Mucosa of rectum (tissue), 2 donors: ENCODE data around the gene MTX1.
"Not testable (repeated sequence)": the region's sequence is repeated elsewhere in the genome, so short reads cannot be mapped to it uniquely, and the experiment has no call there.

Experiments used
- H3K27ac ChIP-seq, 2 donors: one replicate each; pipeline ENCODE4 v1.7.0; 2013; ENCODE audit warnings: inconsistent platforms in 2 of 2, low read depth in 2 of 2, low read length in 2 of 2
- H3K27me3 ChIP-seq, 2 donors: one replicate each; pipeline ENCODE4 v1.7.0; 2013; ENCODE audit warnings: low read length in 2 of 2; ENCODE audit not compliant: control insufficient read depth in 2 of 2, insufficient read depth in 2 of 2
- H3K36me3 ChIP-seq, 2 donors: one replicate each; pipeline ENCODE4 v1.7.0; 2013; ENCODE audit warnings: low read length in 2 of 2; ENCODE audit not compliant: control insufficient read depth in 2 of 2, insufficient read depth in 2 of 2
- H3K4me1 ChIP-seq, 2 donors: one replicate each; pipeline ENCODE4 v1.7.0; 2013; ENCODE audit warnings: low read length in 2 of 2, mild to moderate bottlenecking in 1 of 2; ENCODE audit not compliant: control insufficient read depth in 2 of 2, insufficient read depth in 2 of 2
- H3K4me3 ChIP-seq, 2 donors: one replicate each; pipeline ENCODE4 v1.7.0; 2013; ENCODE audit warnings: low read length in 2 of 2
- H3K9ac ChIP-seq, 2 donors: one replicate each; pipeline ENCODE4 v1.7.0; 2013; ENCODE audit warnings: low read length in 2 of 2, low read depth in 1 of 2, mild to moderate bottlenecking in 1 of 2
- H3K9me3 ChIP-seq, 2 donors: one replicate each; pipeline ENCODE4 v1.7.0; 2013; ENCODE audit warnings: low read length in 2 of 2; ENCODE audit not compliant: control insufficient read depth in 2 of 2
- donor health status: healthy.
- donor health status: Normal muscosa, but diverticular disease.

Gene MTX1

DNA sequence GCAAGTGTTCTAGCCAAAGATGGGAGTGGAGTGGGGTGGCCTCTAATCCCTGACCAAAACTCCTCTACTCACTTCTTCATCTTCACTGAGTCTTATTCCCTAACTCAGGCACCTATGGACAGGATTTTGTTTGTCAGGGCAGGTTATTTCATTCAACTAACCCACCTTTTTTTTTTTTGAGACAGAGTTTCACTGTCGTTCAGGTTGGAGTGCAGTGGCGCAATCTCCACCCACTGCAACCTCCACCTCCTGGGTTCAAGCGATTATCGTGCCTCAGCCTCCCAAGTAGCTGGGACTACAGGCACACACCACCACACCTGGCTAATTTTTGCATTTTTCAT, 40.4 kb upstream of the MTX1 start:
- H3K4me3 ChIP-seq, H3K9ac ChIP-seq: not testable (repeated sequence)

DNA sequence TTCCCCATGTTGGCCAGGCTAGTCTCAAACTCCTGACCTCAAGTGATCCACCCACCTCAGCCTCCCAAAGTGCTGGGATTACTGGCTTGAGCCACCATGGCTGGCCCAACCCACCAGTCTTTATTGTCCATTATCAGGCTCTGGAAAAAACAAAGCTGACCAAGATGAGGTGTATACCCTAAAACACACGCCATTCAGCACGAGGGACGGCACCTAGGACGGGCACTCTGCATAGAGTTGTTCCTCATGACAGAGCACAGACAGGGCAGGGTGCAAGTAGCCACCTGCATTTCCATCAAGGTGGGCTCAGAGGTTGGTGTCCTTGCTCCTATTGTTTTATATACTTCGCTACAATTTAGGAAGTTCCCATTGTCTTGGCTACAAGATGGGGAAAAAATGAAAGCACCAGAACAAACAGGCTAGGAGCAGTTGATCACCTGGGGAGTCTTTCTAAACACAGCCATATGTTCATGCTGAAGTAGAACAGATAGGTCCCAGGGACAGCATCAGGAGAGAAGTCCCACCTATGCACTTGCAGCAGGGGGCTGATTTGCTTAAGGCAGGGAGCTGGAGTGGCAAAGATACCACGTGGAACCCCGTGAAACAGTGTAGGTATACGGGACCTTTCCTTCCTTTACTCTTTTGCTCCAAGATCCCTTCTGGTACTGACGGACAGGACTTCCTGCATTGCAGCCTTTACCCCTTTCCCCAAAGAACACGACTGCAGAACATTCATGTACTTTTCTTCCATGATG, 39.9 kb upstream of the MTX1 start:
- H3K4me1 ChIP-seq: peaks cover 14 to 18% of the 10 kb centered on the region in 2 donors
- H3K4me3 ChIP-seq: no peak overlapping the region
- H3K9ac ChIP-seq: no peak overlapping the region
- no peak overlapping the region for H3K27ac ChIP-seq
- H3K27me3 ChIP-seq: no peaks in the 10 kb centered on the region
- no peaks in the 10 kb centered on the region for H3K9me3 ChIP-seq
- peaks cover 13 to 16% of the 10 kb centered on the region in 2 donors for H3K36me3 ChIP-seq

More for the DNA sequence above, 40.4 kb upstream of the MTX1 start:
- Histone ChIP-seq H3K4me1 (peaks cover 14 to 18% of the 10 kb centered on the region in 2 donors), H3K36me3 (peaks cover 13 to 16% of the 10 kb centered on the region in 2 donors)
- H3K27me3 ChIP-seq, H3K27ac ChIP-seq, H3K9me3 ChIP-seq: not testable (repeated sequence)

DNA sequence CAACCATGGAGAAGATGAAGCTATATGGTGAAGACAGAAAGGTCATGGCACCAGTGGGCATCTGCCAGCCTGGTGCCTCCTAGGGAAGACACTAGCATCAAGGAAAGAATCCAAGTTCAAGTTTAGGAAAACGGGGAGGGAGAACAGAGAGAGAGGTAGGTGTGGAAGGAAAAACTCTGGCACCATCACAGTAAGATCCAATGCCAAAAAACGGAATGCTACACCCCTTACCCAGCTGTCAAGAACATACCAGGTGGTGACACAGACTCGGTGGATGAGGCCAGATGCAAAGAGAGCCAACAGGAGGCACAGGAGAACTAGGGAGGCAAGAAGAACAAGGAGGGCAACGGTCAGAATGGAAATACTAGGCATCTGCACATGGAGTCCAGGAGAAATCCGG, 39.0 kb upstream of the MTX1 start:
- peaks cover 14 to 21% of the 10 kb centered on the region in 2 donors for H3K4me1 ChIP-seq
- H3K36me3 ChIP-seq: peaks cover 13 to 16% of the 10 kb centered on the region in 2 donors
- no peak overlapping the region for H3K4me3 ChIP-seq

DNA sequence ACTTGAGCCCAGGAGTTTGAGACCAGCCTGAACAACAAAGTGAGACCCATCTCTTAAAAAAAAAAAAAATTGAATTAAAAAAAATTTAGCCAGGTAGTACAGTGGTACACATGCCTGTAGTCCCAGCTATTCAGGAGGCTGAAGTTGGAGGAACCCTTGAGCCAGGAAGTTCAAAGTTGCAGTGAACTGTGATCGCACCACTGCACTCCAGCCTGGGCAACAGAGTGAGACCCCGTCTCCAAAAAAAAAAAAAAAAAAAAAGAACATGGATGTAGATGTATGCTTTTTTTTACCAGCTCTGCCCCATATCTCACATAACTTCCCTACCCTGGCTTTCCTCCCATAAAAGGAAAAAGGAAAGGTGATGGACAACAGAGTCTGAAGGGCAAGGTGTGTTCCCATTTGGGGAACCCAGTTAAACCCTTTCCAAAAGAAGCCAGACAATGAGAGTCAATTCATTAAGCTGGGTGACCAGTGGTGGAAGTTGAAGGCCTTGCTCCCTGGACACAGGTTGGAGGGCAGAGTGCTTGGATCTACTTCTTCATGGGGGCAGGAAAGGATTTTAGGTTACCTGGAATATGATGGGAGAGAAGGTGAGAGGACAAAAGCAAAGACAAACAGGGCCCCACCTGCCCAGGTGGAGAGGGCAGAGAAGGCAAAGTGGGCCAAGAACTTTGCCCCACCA, 38.3 kb upstream of the MTX1 start:
- Histone ChIP-seq H3K9me3 (no peaks in the 10 kb centered on the region), H3K4me1 (peaks cover 14 to 21% of the 10 kb centered on the region in 2 donors), H3K9ac (no peak overlapping the region), H3K36me3 (peaks cover 13 to 16% of the 10 kb centered on the region in 2 donors), H3K4me3 (no peak overlapping the region), H3K27ac (no peak overlapping the region), H3K27me3 (peaks cover 0 to 3% of the 10 kb centered on the region in 2 donors)

More for the DNA sequence above, 39.0 kb upstream of the MTX1 start:
- Histone ChIP-seq H3K9ac (no peak overlapping the region), H3K27me3 (peaks cover 0 to 3% of the 10 kb centered on the region in 2 donors), H3K27ac (no peak overlapping the region), H3K9me3 (no peaks in the 10 kb centered on the region)

DNA sequence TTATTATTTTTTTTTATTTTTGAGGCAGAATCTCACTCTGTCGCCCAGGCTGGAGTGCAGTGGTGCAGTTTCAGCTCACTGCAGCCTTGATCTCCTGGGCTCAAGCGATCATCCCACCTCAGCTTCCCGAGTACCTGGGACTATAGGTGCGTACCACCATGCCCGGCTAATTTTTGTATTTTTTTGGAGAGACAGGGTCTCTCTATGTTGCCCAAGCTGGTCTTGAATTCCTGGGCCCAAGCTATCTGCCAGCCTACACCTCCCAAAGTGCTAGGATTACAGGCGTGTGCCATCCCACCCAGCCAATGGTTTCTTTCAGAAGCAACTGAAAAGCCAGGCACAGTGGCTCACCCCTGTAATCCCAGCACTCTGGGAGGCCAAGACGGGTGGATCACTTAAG, 37.7 kb upstream of the MTX1 start:
- H3K4me1 ChIP-seq: peaks cover 15 to 21% of the 10 kb centered on the region in 2 donors
- no peak overlapping the region for H3K27ac ChIP-seq
- no peaks in the 10 kb centered on the region for H3K9me3 ChIP-seq
- peaks cover 0 to 3% of the 10 kb centered on the region in 2 donors for H3K27me3 ChIP-seq
- no peak overlapping the region for H3K4me3 ChIP-seq
- H3K36me3 ChIP-seq: peaks cover 13 to 16% of the 10 kb centered on the region in 2 donors
- H3K9ac ChIP-seq: no peak overlapping the region

DNA sequence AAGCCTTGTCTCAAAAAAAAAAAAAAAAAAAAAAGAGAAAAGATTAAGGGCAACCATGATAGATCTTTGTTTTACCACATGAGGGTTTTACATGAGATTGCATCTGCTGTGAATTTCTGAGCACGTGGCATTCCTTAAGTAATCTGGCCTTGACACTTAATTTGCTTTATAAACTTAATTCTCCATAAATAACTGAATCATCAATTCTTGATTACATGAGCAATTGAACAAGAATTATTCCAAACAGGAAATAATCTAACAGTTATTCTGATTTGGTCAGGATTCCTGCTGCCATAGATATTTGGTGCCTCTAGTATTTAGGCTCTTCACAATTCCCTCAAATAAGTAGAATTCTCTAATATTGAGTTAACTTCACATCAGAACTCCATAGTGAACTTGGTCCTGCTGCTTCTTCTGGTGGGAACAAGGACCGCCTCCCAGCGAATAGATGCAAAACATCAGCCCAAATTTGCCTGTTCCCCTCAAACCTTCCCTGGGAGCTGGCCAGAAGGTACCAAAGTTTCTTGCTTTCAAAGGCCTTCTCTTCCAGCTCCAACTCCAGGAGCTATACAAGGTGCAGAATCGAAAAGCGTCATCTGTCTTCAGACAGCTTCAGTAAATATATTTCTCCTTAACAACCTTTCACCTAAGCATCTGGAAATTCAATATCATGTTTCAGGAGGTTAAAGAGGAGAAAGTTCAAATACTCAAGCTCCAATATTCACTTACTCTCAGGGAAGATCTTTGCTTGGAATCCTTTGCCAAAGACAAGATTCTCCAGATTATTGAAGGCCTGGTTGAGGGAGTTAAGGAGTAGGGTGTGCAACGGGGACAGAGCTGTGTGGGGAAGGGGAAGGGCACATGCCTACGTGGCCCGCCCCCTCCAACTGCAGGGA, 36.4 kb upstream of the MTX1 start:
- Histone ChIP-seq H3K9ac (peak overlapping the region; percentile 85 to 92), H3K27me3 (peaks cover 0 to 3% of the 10 kb centered on the region in 2 donors), H3K9me3 (no peaks in the 10 kb centered on the region), H3K36me3 (peaks cover 13 to 16% of the 10 kb centered on the region in 2 donors), H3K4me3 (peak overlapping the region; percentile 86 to 94), H3K4me1 (peaks cover 23 to 26% of the 10 kb centered on the region in 2 donors), H3K27ac (peak overlapping the region; percentile 85 to 92)

DNA sequence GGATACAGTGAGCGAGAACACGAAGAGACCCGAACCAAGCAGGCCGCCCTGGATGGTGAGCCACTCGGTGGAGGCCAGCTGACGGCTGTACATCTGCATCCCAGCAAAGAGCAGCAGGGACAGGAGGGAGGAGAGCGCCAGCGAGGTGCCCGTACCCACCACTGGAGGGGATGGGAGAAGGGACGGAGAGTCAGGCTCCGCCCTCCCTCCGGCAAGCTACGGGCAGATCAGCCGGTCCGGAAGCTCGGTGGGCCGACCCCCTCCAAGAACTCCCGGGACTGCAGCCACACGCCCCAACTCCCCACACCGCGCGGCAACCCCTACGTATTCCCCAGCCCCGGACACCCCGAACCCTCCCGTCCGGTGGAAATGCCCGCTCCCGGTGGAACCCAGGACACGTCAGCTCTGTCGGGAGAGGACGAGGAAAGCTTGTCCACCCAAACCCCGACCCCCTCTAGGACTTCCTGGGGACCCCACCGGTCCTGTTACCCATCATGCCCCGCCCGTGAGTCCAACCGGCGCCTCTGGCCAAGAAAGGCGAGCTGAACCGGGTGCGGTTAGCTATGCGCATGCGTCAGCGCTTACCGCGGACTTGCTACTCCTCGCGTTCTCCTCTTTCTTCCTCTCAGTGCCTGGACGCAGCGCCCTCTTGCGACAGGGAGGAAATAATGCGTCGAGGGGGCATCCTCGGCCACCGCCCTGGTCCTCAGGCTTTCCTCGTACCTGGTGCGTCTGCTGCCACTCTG, 35.6 kb upstream of the MTX1 start, which contains the start of gene KRTCAP2:
KRTCAP2 (minus strand) TSS at position 573 of the 746 bp plus-strand sequence; CDS start at position 493, 80 bp downstream.
- peaks cover 0 to 3% of the 10 kb centered on the region in 2 donors for H3K27me3 ChIP-seq
- H3K9me3 ChIP-seq: no peaks in the 10 kb centered on the region
- H3K4me1 ChIP-seq: peaks cover 18 to 22% of the 10 kb centered on the region in 2 donors
- peak within 1 kb of the TSS; percentile 85 to 92 for H3K27ac ChIP-seq
- peak within 1 kb of the TSS; percentile 86 to 94 for H3K4me3 ChIP-seq
- H3K9ac ChIP-seq: peak within 1 kb of the TSS; percentile 85 to 92
- H3K36me3 ChIP-seq: peaks cover 13 to 16% of the 10 kb centered on the region in 2 donors

DNA sequence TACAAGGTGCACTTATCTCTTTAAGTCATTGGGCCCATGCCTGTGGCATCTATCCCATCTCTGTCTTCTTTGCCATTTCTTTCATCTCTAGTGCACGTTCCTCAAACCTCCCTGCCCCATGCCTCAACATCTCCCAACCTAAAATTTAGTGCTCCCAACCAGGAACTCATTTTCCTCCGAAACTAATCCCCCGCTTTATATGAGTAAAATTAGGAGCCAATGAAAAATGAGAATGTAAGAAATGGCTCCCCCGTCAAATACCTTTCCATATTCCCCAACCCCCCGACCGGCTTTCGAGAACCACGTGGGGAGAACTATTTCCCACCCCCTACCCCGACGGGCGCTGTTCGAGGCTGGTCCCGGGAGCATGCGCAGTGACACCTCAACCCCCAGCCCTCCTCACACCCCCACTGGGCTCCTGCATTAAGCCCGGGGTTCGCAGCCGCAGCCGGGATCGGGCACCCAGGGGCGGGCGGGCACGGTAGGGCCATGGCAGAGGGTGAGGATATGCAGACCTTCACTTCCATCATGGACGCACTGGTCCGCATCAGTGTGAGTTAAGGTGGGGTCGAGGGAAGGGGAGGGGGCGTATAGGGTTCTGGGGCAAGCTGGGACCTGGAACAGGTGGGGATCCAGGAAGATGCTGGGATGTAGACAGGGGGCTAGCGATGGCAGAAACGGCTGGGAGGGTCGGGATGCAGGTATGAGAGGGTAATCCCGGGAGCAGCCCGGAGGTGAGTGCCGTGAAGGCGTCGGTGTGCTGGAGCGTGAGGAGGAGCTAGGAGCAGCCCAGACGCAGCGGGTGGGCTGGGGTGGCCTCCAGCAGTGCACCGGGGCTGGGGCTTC, 34.8 kb upstream of the MTX1 start, which contains the start of gene TRIM46:
TRIM46 (plus strand) TSS at position 372 of the 846 bp plus-strand sequence; CDS start at position 490, 118 bp downstream.
- Histone ChIP-seq H3K4me3 (peak within 1 kb of the TSS; percentile 86 to 94), H3K9me3 (no peaks in the 10 kb centered on the region), H3K36me3 (peaks cover 13 to 14% of the 10 kb centered on the region in 2 donors), H3K4me1 (peaks cover 18 to 22% of the 10 kb centered on the region in 2 donors), H3K27me3 (peaks cover 0 to 3% of the 10 kb centered on the region in 2 donors), H3K27ac (peak within 1 kb of the TSS; percentile 85 to 92), H3K9ac (peak within 1 kb of the TSS; percentile 85 to 92)
